ENCODE results near the gene RTL5. TPM values are rescaled to one million over a fixed set of nuclear protein-coding genes. Genes with fewer than 3 reads are reported as not detected.

RTL5 gene
- total RNA-seq, 4 donors from 2014 or later, result 8.8 to 19.0 (median 9.9) TPM

DNA sequence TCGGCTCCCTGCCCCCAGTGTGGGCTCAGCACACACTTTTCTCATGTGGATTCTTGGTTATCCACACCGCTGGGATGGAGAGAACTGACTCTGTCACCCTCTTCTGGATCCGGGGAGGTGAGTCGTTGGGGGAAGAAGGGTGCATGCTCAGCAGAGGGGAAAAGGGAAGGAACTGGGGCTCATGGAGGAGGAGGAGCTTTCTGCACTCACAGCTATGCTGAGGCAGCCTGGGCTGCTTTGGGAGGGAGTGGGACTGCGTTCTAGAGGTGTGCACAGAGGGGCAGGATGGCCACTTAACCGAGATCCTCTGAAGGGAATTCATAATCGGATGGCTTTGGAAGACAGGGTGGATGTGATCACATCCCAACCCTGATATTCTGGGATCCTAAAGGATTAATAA lies 51.6 kb downstream of the RTL5 start:
- Histone ChIP-seq H3K4me1 (peaks cover 0 to 44% (median 0%) of the 10 kb centered on the region in 3 donors), H3K36me3 (no peaks in the 10 kb centered on the region), H3K9me3 (no peaks in the 10 kb centered on the region), H3K4me3 (peak overlapping the region in 1 of 2 donors; percentile 32), H3K27me3 (no peaks in the 10 kb centered on the region), H3K27ac (peak overlapping the region in 3 of 4 donors; percentile 59 to 69 (median 64))
- ATAC-seq, result peak; percentile 23
- WGBS, 2 donors (ENCODE audit: low coverage in 1 of 2), result 62 to 73% methylated on average over 2 to 4 of the region's 7 CpGs
- no peak for TF ChIP-seq EP300 (IDR thresholded peaks at IDR 0.05)
- TF ChIP-seq, protein P1, sequence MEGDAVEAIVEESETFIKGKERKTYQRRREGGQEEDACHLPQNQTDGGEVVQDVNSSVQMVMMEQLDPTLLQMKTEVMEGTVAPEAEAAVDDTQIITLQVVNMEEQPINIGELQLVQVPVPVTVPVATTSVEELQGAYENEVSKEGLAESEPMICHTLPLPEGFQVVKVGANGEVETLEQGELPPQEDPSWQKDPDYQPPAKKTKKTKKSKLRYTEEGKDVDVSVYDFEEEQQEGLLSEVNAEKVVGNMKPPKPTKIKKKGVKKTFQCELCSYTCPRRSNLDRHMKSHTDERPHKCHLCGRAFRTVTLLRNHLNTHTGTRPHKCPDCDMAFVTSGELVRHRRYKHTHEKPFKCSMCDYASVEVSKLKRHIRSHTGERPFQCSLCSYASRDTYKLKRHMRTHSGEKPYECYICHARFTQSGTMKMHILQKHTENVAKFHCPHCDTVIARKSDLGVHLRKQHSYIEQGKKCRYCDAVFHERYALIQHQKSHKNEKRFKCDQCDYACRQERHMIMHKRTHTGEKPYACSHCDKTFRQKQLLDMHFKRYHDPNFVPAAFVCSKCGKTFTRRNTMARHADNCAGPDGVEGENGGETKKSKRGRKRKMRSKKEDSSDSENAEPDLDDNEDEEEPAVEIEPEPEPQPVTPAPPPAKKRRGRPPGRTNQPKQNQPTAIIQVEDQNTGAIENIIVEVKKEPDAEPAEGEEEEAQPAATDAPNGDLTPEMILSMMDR (IDR thresholded peaks at IDR 0.05), result no peak
- no peak for TF ChIP-seq POLR2A (IDR thresholded peaks at IDR 0.05)
- no peak for TF ChIP-seq POLR2AphosphoS5 (IDR thresholded peaks at IDR 0.05)

DNA sequence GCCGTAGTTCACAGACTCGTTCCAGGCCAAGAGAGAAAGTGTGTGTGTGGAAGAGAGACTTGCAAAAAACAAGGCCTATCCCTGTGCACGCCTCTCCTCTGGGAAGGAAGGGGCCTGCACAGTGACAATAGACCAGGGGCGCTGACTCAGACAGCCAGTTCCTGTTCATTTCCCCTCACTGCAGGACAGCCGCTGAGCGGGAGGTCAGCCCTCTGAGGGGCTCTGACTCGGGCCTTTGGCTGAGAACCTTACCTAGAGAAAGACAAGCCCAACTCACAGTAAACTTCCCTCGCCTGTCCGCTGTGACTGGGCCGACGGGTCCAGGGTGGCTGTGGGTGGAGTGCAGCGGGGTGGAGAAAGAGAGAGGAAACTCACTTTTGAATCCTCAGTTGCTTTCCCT lies 52.1 kb downstream of the RTL5 start:
- H3K36me3 ChIP-seq, result no peaks in the 10 kb centered on the region
- H3K4me3 ChIP-seq, result peak overlapping the region in 1 of 2 donors; percentile 32
- peaks cover 0 to 39% (median 0%) of the 10 kb centered on the region in 3 donors for H3K4me1 ChIP-seq
- 61% methylated on average over 4 of the region's 12 CpGs; no CpG with 5 or more reads in 1 of the 2 donors for WGBS, 2 donors (ENCODE audit: low coverage in 1 of 2)
- TF ChIP-seq POLR2AphosphoS5 (IDR thresholded peaks at IDR 0.05) (no peak), EP300 (IDR thresholded peaks at IDR 0.05) (no peak), POLR2A (IDR thresholded peaks at IDR 0.05) (no peak)
- TF ChIP-seq, protein P1 (IDR thresholded peaks at IDR 0.05), result no peak
- H3K27me3 ChIP-seq, result no peaks in the 10 kb centered on the region
- H3K9me3 ChIP-seq, result no peaks in the 10 kb centered on the region
- peak overlapping the region in 3 of 4 donors; percentile 59 to 69 (median 64) for H3K27ac ChIP-seq
- ATAC-seq, result peak; percentile 45

DNA sequence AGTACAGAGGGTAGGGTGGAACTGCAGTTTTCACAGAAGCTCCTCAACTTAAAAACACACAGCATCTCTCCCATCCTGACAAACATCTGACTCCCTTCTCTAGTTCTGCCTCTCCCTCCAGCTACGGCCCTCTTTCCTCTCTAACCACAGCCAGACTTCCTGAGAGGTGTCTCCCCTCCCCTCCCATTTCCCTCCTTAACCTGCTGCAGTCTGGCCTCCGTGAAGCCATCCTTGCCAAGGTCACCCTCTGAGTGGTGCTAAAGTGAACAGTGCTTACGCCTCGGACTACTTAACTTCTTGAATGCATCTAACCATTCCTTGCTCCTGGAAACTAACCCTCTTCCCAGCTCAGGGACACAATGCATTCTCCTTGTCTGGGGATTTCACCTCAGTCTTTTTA lies 53.3 kb downstream of the RTL5 start:
- no peaks in the 10 kb centered on the region for H3K36me3 ChIP-seq
- H3K4me3 ChIP-seq, result no peak overlapping the region
- no peaks in the 10 kb centered on the region for H3K27me3 ChIP-seq
- H3K27ac ChIP-seq, result peak overlapping the region in 2 of 4 donors; percentile 12 to 37
- peaks cover 0 to 39% (median 0%) of the 10 kb centered on the region in 3 donors for H3K4me1 ChIP-seq
- H3K9me3 ChIP-seq, result no peaks in the 10 kb centered on the region
- no peak for ATAC-seq
- WGBS, 2 donors (ENCODE audit: low coverage in 1 of 2), result 50% methylated on average over 1 of the region's 4 CpGs; no CpG with 5 or more reads in 1 of the 2 donors
- no peak for TF ChIP-seq POLR2AphosphoS5 (IDR thresholded peaks at IDR 0.05)
- no peak for TF ChIP-seq POLR2A (IDR thresholded peaks at IDR 0.05)
- no peak for TF ChIP-seq EP300 (IDR thresholded peaks at IDR 0.05)
- TF ChIP-seq, protein P1 (IDR thresholded peaks at IDR 0.05), result no peak

Other genes with a start within 250 kb of the RTL5 start
- gene NHSL2, start 221.1 kb downstream of the RTL5 start, total RNA-seq, result 10 to 100 TPM; 10.4 to 35.8 (median 13.9) TPM
- gene PIN4, start 49.8 kb upstream of the RTL5 start, total RNA-seq, result 10 to 100 TPM in 1 of 4 donors, 1 to 10 TPM in 3; 5.7 to 10.6 (median 8.8) TPM
- gene ERCC6L, start 107.1 kb upstream of the RTL5 start, total RNA-seq, result under 1 TPM in 1 of 4 donors, not detected in 3; 0.37 TPM
- gene RPS4X, start 145.3 kb upstream of the RTL5 start, total RNA-seq, result 1,000 to 10,000 TPM in 1 of 4 donors, 100 to 1,000 TPM in 3; 628 to 1,072 (median 791) TPM
- 1 to 10 TPM in 2 of 4 donors, not detected in 2; 1.4 to 1.7 TPM for gene CITED1, start 174.0 kb upstream of the RTL5 start, total RNA-seq

Measured in gastroesophageal sphincter (tissue), 4 donors.